ENCODE data around the gene NR2C2AP. TPM values are rescaled to one million over a fixed set of nuclear protein-coding genes. Genes with fewer than 3 reads are reported as not detected.
"Not testable (repeated sequence)": the region's sequence is repeated elsewhere in the genome, so short reads cannot be mapped to it uniquely, and the experiment has no call there.

Gene NR2C2AP
- total RNA-seq, 1 experiment from 2014 or later: 25.7 TPM

- no peak overlapping the region for H3K4me3 ChIP-seq (ENCODE audit: low read depth, low read length)
- Mint-ChIP-seq H3K27me3 (ENCODE audit: insufficient read depth, unreplicated experiment) (no peaks in the 10 kb centered on the region), H3K9me3 (ENCODE audit: unreplicated experiment) (no peaks in the 10 kb centered on the region), H3K36me3 (ENCODE audit: insufficient read depth, unreplicated experiment) (peaks cover 38% of the 10 kb centered on the region), H3K27ac (ENCODE audit: unreplicated experiment) (no peak overlapping the region), H3K4me3 (ENCODE audit: unreplicated experiment) (no peak overlapping the region), H3K4me1 (ENCODE audit: low read depth, unreplicated experiment) (no peaks in the 10 kb centered on the region)
- H3K4me1 ChIP-seq: no peaks in the 10 kb centered on the region
- BruUV-seq (replicated peaks): no TSS peak
- TF ChIP-seq CTCF (IDR thresholded peaks at IDR 0.05; ENCODE audit: insufficient read depth in 1 of 2, low read depth in 1 of 2, low read length in 1 of 2, severe bottlenecking in 1 of 2, unreplicated experiment in 1 of 2): no peak
- no peaks in the 10 kb centered on the region for H3K9me3 ChIP-seq
- no peak for DNase-seq
- no peaks in the 10 kb centered on the region; the same call in 1 of the 2 replicates for H3K36me3 ChIP-seq (ENCODE audit: control insufficient read depth, insufficient read depth, low read length)
- CTCF ChIA-PET: interaction anchor here (0.6 kb wide), 1 partner anchor 38 kb away, joined by 3 read pairs; no protein-coding TSS in a partner anchor
- no peaks in the 10 kb centered on the region for H3K27me3 ChIP-seq (replicated peaks; ENCODE audit: control insufficient read depth, insufficient read depth, low read length)
- intact Hi-C loops (cut with micrococcal nuclease; ENCODE audit: unreplicated experiment): no loop called here
- POLR2A ChIA-PET: no interaction called here
These were observed 21.7 kb downstream of the NR2C2AP start for GRCh38 chr19:19181488-19181998.

DNA sequence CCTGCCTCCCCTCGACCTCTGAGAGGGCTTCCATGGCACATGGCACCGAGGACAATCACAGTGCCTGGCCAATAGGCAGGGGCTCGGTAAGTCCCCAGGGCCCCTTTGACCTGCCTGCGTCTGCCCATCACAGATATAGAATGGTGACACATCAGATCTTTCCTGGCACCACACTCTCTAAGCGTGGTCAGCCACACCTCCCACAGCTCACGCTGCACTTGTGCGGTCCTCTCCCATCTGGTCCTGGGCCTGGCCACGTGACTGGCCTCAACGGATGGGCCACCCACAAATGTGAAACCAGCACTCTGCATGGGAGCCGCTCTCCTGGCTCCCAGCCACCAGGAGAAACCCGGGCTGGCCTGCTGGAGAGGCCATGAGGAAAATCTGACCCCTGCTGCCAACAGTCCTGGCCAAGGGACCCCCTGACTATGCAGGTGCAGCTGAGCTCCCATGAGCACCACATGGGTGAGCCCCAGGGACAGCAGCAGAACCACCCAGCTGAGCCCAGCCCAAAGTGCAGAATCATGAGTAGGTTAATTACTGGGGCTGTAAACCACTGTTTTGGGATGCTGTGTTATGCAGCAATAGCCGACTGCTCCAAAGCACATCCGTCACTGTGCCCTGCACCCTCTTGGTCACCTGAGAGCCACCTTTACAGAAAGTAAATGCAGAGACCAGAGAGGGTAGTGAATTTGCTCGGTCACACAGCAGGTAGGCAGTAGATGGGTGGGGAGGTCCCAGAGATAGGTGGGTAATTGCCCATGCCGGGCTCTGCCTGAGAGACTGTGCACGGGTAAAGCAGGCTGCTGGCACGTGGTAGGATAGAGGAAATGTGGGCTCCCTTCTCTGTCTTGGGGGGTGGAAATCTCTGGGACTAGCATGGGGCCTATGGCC lies 23.4 kb downstream of the NR2C2AP start:
- Mint-ChIP-seq H3K36me3 (ENCODE audit: insufficient read depth, unreplicated experiment) (peaks cover 30% of the 10 kb centered on the region), H3K4me1 (ENCODE audit: low read depth, unreplicated experiment) (no peaks in the 10 kb centered on the region), H3K27ac (ENCODE audit: unreplicated experiment) (no peak overlapping the region), H3K27me3 (ENCODE audit: insufficient read depth, unreplicated experiment) (no peaks in the 10 kb centered on the region), H3K9me3 (ENCODE audit: unreplicated experiment) (no peaks in the 10 kb centered on the region), H3K4me3 (ENCODE audit: unreplicated experiment) (no peak overlapping the region)
- POLR2A ChIA-PET: no interaction called here
- H3K4me3 ChIP-seq (ENCODE audit: low read depth, low read length): no peak overlapping the region
- no peaks in the 10 kb centered on the region for H3K27me3 ChIP-seq (replicated peaks; ENCODE audit: control insufficient read depth, insufficient read depth, low read length)
- BruUV-seq (replicated peaks): TSS peak; percentile 16
- TF ChIP-seq CTCF (IDR thresholded peaks at IDR 0.05; ENCODE audit: insufficient read depth in 1 of 2, low read depth in 1 of 2, low read length in 1 of 2, severe bottlenecking in 1 of 2, unreplicated experiment in 1 of 2): no peak
- intact Hi-C loops (cut with micrococcal nuclease; ENCODE audit: unreplicated experiment): no loop called here
- no peaks in the 10 kb centered on the region; the same call in 1 of the 2 replicates for H3K36me3 ChIP-seq (ENCODE audit: control insufficient read depth, insufficient read depth, low read length)
- H3K9me3 ChIP-seq: no peaks in the 10 kb centered on the region
- CTCF ChIA-PET: no interaction called here
- no peak for DNase-seq
- H3K4me1 ChIP-seq: no peaks in the 10 kb centered on the region

- no peak overlapping the region for H3K4me3 ChIP-seq (ENCODE audit: low read depth, low read length)
- Mint-ChIP-seq H3K4me3 (ENCODE audit: unreplicated experiment) (no peak overlapping the region), H3K36me3 (ENCODE audit: insufficient read depth, unreplicated experiment) (peaks cover 27% of the 10 kb centered on the region), H3K4me1 (ENCODE audit: low read depth, unreplicated experiment) (peaks cover 7% of the 10 kb centered on the region), H3K27me3 (ENCODE audit: insufficient read depth, unreplicated experiment) (no peaks in the 10 kb centered on the region), H3K9me3 (ENCODE audit: unreplicated experiment) (no peaks in the 10 kb centered on the region), H3K27ac (ENCODE audit: unreplicated experiment) (no peak overlapping the region)
- intact Hi-C loops (cut with micrococcal nuclease; ENCODE audit: unreplicated experiment): no loop called here
- no TSS peak for BruUV-seq (replicated peaks)
- no peaks in the 10 kb centered on the region for H3K9me3 ChIP-seq
- TF ChIP-seq CTCF (IDR thresholded peaks at IDR 0.05; ENCODE audit: insufficient read depth in 1 of 2, low read depth in 1 of 2, low read length in 1 of 2, severe bottlenecking in 1 of 2, unreplicated experiment in 1 of 2): no peak
- POLR2A ChIA-PET: interaction anchor here (0.5 kb wide), 1 partner anchor 123 kb away, joined by 4 read pairs; no protein-coding TSS in a partner anchor
- no peaks in the 10 kb centered on the region for H3K27me3 ChIP-seq (replicated peaks; ENCODE audit: control insufficient read depth, insufficient read depth, low read length)
- no peak for DNase-seq
- no peaks in the 10 kb centered on the region; the same call in 1 of the 2 replicates for H3K36me3 ChIP-seq (ENCODE audit: control insufficient read depth, insufficient read depth, low read length)
- H3K4me1 ChIP-seq: no peaks in the 10 kb centered on the region
- CTCF ChIA-PET: no interaction called here
These were observed 26.3 kb downstream of the NR2C2AP start for GRCh38 chr19:19176950-19177349.

DNA sequence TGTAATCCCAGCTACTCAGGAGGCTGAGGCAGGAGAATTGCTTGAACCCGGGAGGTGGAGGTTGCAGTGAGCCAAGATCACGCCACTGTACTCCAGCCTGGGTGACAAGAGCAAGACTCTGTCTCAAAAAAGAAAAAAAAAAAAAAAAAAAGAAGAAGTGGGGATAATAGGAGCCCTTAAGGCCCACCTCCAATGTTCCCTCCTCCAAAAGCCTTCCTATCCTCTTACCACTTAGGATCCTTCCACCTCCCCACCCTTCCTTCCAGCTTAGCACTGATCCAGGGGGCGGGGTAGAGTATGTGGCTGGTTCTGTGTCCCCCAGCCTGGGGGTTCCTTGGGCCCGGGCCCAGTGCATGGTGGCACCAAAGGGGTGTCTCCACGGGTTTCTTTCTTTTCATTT lies 30.0 kb downstream of the NR2C2AP start:
- not testable (repeated sequence) for H3K27ac Mint-ChIP-seq (ENCODE audit: unreplicated experiment); H3K27me3 Mint-ChIP-seq (ENCODE audit: insufficient read depth, unreplicated experiment)
- peaks cover 21% of the 10 kb centered on the region for H3K4me1 Mint-ChIP-seq (ENCODE audit: low read depth, unreplicated experiment)

More for the DNA sequence above, 30.0 kb downstream of the NR2C2AP start:
- intact Hi-C loops (cut with micrococcal nuclease; ENCODE audit: unreplicated experiment): loop anchor here (5.0 kb wide), 1 partner anchor 36 kb away; the partner anchor contains the start of gene TMEM161A
- H3K9me3 Mint-ChIP-seq (ENCODE audit: unreplicated experiment); H3K4me3 ChIP-seq (ENCODE audit: low read depth, low read length); BruUV-seq (replicated peaks); H3K9me3 ChIP-seq; H3K4me3 Mint-ChIP-seq (ENCODE audit: unreplicated experiment); H3K4me1 ChIP-seq; POLR2A ChIA-PET; H3K36me3 ChIP-seq (ENCODE audit: control insufficient read depth, insufficient read depth, low read length); DNase-seq; H3K27me3 ChIP-seq (replicated peaks; ENCODE audit: control insufficient read depth, insufficient read depth, low read length): not testable (repeated sequence)
- CTCF ChIA-PET: interaction anchor here (0.7 kb wide), 1 partner anchor 192 kb away, joined by 3 read pairs; no protein-coding TSS in a partner anchor
- peaks cover 19% of the 10 kb centered on the region for H3K36me3 Mint-ChIP-seq (ENCODE audit: insufficient read depth, unreplicated experiment)
